Motor neuron (in vitro differentiated cells): ENCODE measurements around the gene S100A1. TPM values are rescaled to one million over a fixed set of nuclear protein-coding genes. Genes with fewer than 3 reads are reported as not detected.
"Not testable (repeated sequence)": the region's sequence is repeated elsewhere in the genome, so short reads cannot be mapped to it uniquely, and the experiment has no call there.

Source experiments
- ATAC-seq, 8 experiments: fragments of 200-7000 bp; cut with Tn5 transposase; replicated peaks in 6 of 8; 2 replicates each; pipeline ENCODE4 v1.8.0; 2021; ENCODE audit warnings: mild to moderate bottlenecking in 8 of 8, moderate library complexity in 8 of 8
- H3K27ac ChIP-seq, 2 donors: fragments of 250-450 bp; sonication (Bioruptor Pico); 2 replicates each; pipeline ENCODE4 v1.9.0; 2021; ENCODE audit warnings: antibody characterized with exemption in 2 of 2, mild to moderate bottlenecking in 2 of 2, moderate library complexity in 1 of 2
- H3K4me1 ChIP-seq, 2 donors: fragments of 250-450 bp; sonication (Bioruptor Pico); replicated peaks in 1 of 2; 2 replicates each; pipeline ENCODE4 v1.6.1; 2021; ENCODE audit warnings: antibody characterized with exemption in 2 of 2, mild to moderate bottlenecking in 2 of 2, moderate library complexity in 1 of 2
- H3K4me3 ChIP-seq, 5 donors: fragments of 250-450 bp; sonication (Bioruptor Pico); 2 replicates each; pipeline ENCODE4 v1.9.0; 2021; ENCODE audit warnings: antibody characterized with exemption in 5 of 5, mild to moderate bottlenecking in 5 of 5, moderate library complexity in 4 of 5
- WGBS, 10 experiments: fragments of 450-650 bp; shearing (Covaris generic); methylation state at CpG; one replicate each; pipeline ENCODE4 v1.0.0; 2022; 5-methylcytosine and 5-hydroxymethylcytosine counted together
- in situ Hi-C, 9 experiments: fragments of 400-800 bp; cut with MboI; loops; one replicate each; pipeline ENCODE4 v1.15.0; 2021; ENCODE audit warnings: low sequenced_read_pairs in 9 of 9, low pct_unique_long_range_greater_than_20kb in 2 of 9; ENCODE audit not compliant: unreplicated experiment in 9 of 9
- total RNA-seq, 8 experiments: library from RNA; unstranded; fragments of 300-600 nt; gene quantifications; 2 replicates each; pipeline versions ENCODE4 v1.2.3 to v1.2.4, GENCODE V29; 2022

Gene S100A1
- total RNA-seq, 8 experiments from 2014 or later = 0.38 to 3.7 (median 1.5) TPM

DNA sequence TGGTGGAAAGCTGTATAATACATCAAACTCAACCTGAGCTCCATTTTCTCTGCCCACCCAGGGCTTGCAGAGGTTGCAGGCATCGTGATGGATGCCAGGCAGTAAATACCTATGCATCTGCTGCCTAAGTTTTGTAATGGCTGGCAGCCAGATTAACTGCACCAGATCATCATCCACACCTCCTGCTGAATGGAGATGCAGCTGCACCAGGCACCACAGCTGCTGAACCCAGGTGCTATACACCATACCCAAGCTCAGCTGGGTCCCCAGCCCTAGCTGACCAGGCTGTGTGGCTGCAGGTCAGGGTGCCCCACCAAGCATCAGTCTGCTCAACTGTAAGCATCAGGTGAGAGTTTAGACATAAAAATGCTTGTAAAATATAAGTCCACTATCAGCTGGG is 23.5 kb downstream of the S100A1 start:
- in situ Hi-C loops = loop anchor here in 2 of 9 experiments (25.0 kb wide), 2 partner anchors 311 to 336 kb away; partner anchors contain the start of genes CREB3L4 (in 1 of the 2), CRTC2 (in 1 of the 2), JTB (in 1 of the 2) and RAB13 (in 1 of the 2)
- no peak overlapping the region for H3K4me3 ChIP-seq
- H3K4me1 ChIP-seq = no peaks in the 10 kb centered on the region
- H3K27ac ChIP-seq = no peak overlapping the region
- 0 to 100% methylated on average over 1 of the region's 1 CpG; no CpG with 5 or more reads in 8 of the 10 experiments for WGBS, 10 experiments
- no peak for ATAC-seq

DNA sequence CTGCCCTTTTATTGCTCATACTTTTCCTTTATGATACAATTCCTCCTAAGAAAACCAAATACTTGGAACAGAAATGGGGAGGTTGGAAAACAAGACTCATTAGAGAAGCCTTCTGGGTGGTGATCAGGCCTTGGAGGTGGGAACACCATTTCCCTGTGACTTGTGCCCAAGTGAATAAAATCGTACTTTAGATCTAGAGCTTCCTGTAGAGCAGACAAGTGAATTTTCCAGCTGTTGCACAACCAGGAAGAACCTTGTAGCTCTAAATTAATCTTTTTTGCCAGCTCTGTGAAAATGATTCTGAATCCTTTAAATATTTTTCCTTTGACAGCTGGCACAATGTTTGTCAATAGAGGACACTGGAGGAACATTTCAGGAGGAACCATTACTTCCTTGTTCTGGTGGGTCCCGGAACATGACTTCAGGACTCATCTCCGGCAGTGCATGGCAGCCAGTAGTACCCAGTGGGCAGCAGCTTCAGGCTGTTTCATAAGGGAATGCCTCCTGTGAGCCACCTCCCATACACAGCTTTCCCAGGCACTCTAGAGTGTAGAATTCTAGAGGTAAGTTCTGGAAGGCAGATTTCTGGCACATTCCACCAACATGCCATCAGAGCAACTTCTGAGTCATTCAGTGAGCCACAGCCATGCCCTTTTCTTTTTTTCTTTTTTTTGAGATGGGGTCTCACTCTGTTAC is 24.7 kb downstream of the S100A1 start:
- whole genome bisulfite sequencing, 10 experiments = 0 to 100% (median 82%) methylated on average over 1 to 3 of the region's 3 CpGs; no CpG with 5 or more reads in 1 of the 10 experiments
- Histone ChIP-seq H3K27ac (no peak overlapping the region), H3K4me1 (no peaks in the 10 kb centered on the region), H3K4me3 (no peak overlapping the region)
- ATAC-seq = no peak
- in situ Hi-C loops = loop anchor here in 2 of 9 experiments (25.0 kb wide), 2 partner anchors 309 to 334 kb away; partner anchors contain the start of genes CREB3L4 (in 1 of the 2), CRTC2 (in 1 of the 2), JTB (in 1 of the 2) and RAB13 (in 1 of the 2)

DNA sequence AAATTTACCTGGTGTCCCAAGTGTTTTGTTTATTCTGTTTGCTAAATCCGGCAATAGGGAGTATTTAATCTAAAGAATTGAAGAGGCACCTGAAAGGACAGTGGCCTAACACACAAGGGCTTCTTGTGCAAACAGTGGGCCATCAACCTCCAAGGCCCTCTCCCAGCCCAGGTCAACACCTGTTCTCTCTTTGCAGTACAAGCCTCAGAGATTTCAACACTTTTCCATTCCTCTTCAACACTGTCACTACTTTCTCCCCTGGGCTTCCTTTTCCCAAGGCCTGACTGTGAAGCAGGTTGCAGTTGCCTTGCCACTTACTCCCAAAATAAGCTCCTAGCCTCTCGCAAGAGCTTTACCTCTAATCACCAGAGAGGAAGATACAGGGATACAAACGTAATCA is 27.1 kb downstream of the S100A1 start:
- Histone ChIP-seq H3K4me1 (peaks cover 8 to 9% of the 10 kb centered on the region in 2 donors), H3K4me3 (no peak overlapping the region), H3K27ac (no peak overlapping the region)
- WGBS, 10 experiments = 75 to 100% (median 83%) methylated on average over 1 to 3 of the region's 3 CpGs; no CpG with 5 or more reads in 1 of the 10 experiments
- in situ Hi-C loops = loop anchor here in 2 of 9 experiments (25.0 kb wide), 2 partner anchors 307 to 332 kb away; partner anchors contain the start of genes CREB3L4 (in 1 of the 2), CRTC2 (in 1 of the 2), JTB (in 1 of the 2) and RAB13 (in 1 of the 2)
- no peak for ATAC-seq

DNA sequence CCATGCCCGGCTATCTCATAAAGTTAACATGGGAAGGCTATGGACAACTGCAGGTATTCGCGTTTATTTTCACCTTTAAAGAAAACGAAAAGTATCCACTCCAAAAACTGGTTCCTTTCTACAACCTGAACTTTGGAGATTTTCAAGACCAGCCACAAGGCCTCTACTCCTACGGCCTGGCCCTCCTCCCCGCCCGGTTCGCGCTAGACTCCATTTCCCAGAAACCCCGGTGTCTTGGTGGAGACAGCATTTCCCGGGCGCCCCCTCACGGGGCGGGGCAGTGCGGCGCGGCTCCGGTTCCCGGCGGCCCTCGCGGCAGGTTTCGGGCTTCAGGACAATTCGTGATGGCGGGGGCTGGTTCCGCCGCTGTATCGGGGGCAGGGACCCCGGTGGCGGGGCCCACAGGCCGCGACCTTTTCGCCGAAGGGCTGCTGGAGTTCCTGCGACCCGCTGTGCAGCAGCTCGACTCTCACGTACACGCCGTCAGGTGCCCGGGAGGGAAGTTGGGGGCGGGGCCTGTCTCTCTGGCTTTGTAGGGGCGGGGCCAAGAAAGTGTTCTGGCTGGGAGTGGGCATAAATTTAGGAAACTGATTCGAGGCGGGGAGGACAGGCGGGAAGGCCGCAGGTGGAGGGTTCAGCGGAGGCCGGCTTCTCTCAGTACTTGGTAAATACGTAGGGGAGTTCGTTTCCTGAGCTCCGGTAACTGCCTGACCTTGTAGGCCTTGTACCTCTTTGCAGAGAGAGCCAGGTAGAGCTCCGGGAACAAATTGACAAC is 30.4 kb downstream of the S100A1 start, which contains the start of gene SNAPIN:
Gene SNAPIN (plus strand): TSS at position 304 of the 775 bp plus-strand sequence. CDS start 41 bp downstream, at position 345.
- peak; percentile 88 to 98 (median 96) for ATAC-seq
- H3K27ac ChIP-seq = peak within 1 kb of the TSS; percentile 78 to 89
- H3K4me3 ChIP-seq = peak within 1 kb of the TSS; percentile 85 to 91 (median 86)
- peaks cover 8 to 17% of the 10 kb centered on the region in 2 donors for H3K4me1 ChIP-seq
- in situ Hi-C loops = loop anchor here in 2 of 9 experiments (25.0 kb wide), 2 partner anchors 304 to 329 kb away; partner anchors contain the start of genes CREB3L4 (in 1 of the 2), CRTC2 (in 1 of the 2), JTB (in 1 of the 2) and RAB13 (in 1 of the 2)
- WGBS, 10 experiments = 0 to 23% (median 13%) methylated on average over 3 to 30 of the region's 53 CpGs; no CpG with 5 or more reads in 1 of the 10 experiments

DNA sequence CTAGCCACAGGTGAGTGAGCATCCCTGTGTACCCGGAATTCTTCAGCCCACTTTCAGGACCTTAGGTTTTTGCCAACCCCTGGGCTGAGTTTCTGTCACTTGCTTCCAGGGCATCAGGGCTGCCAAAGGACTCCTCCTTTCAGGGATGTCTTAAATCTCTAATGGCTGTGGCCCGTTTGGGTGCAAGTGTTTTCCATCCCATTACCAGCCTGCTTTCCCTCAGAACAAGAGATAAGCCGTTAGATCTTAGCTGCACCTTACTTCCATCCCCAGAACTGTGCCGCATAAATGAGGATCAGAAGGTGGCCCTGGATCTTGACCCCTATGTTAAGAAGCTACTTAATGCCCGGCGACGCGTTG is 30.9 kb downstream of the S100A1 start:
- Histone ChIP-seq H3K4me3 (peak overlapping the region; percentile 85 to 91 (median 86)), H3K27ac (peak overlapping the region in 1 of 2 donors; percentile 89), H3K4me1 (peaks cover 8 to 17% of the 10 kb centered on the region in 2 donors)
- ATAC-seq = no peak
- 0 to 87% (median 24%) methylated on average over 1 to 7 of the region's 8 CpGs; no CpG with 5 or more reads in 1 of the 10 experiments for whole genome bisulfite sequencing, 10 experiments
- in situ Hi-C loops = loop anchor here in 2 of 9 experiments (25.0 kb wide), 2 partner anchors 303 to 328 kb away; partner anchors contain the start of genes CREB3L4 (in 1 of the 2), CRTC2 (in 1 of the 2), JTB (in 1 of the 2) and RAB13 (in 1 of the 2)

DNA sequence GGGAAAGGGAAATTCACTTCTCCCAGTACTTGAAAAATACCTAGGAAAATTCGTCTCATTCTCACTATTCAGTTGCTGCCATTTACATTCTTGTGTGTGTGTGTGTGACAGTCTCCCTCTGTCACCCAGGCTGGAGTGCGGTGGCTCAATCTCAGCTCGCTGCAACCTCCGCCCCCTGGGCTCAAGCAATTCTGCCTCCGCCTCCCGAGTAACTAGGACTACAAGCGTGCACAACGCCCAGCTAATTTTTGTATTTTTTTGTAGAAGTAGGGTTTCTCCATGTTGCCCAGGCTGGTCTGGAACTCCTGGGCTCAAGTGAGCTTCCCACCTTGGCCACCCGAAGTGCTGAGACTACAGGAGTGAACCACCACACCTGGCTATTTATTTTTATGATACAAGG is 31.4 kb downstream of the S100A1 start:
- ATAC-seq = no peak
- Histone ChIP-seq H3K4me3 (peak overlapping the region; percentile 85 to 91 (median 86)), H3K4me1 (peaks cover 8 to 17% of the 10 kb centered on the region in 2 donors), H3K27ac (no peak overlapping the region)
- 54 to 90% (median 69%) methylated on average over 2 to 9 of the region's 9 CpGs; no CpG with 5 or more reads in 3 of the 10 experiments for WGBS, 10 experiments
- in situ Hi-C loops = loop anchor here in 2 of 9 experiments (25.0 kb wide), 2 partner anchors 303 to 328 kb away; partner anchors contain the start of genes CREB3L4 (in 1 of the 2), CRTC2 (in 1 of the 2), JTB (in 1 of the 2) and RAB13 (in 1 of the 2)

DNA sequence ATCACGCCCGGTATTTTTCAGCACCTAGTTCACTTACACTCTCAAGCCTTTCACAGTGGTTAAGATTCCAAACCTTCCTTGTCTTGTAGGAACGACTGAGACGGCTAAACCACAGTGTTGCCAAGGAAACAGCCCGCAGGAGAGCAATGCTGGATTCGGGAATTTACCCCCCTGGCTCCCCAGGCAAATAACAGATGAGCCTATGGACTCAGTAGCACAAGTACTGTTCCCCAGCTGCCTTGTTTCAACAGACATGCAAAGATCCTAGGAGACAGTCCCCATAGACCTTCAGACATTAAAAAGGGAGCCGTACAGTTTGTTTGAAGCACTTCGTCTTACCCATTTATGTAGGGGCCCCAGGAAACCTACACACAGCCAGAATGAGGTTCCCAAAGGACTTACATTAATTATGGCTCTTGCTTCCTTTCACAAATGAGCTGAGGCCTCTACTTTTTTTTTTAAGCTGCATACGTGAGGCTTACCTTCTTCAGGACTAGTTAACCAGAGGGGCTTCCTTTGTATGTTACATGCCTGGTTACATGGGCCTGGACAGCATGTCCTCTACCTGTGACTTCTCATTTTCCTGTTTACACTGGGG is 33.0 kb downstream of the S100A1 start:
- Histone ChIP-seq H3K4me1 (peaks cover 8 to 17% of the 10 kb centered on the region in 2 donors), H3K27ac (no peak overlapping the region), H3K4me3 (no peak overlapping the region)
- 54 to 69% (median 66%) methylated on average over 4 to 9 of the region's 9 CpGs; no CpG with 5 or more reads in 3 of the 10 experiments for WGBS, 10 experiments
- in situ Hi-C loops = loop anchor here in 2 of 9 experiments (25.0 kb wide), 2 partner anchors 301 to 326 kb away; partner anchors contain the start of genes CREB3L4 (in 1 of the 2), CRTC2 (in 1 of the 2), JTB (in 1 of the 2) and RAB13 (in 1 of the 2)
- peak in 2 of 8 experiments; percentile 2 to 71 for ATAC-seq

DNA sequence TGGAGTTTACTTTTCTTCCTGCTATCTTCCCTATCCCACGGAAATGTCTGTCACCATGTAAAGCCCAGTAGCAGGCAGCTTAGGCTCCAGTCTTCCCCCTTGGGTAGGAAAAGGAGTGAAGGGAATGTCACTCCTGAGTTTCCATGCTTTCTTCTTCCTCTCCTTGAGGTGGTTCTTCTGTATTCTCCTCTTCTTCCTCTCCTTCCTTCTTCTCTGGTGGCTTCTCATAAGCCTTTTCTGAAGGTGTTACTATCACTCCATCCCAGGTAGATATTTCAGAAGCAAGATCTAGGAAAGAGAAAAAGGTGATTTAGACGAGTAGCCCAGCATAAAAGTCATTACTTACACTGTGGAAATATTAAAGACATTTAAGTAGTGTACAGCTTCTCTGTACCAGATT is 34.0 kb downstream of the S100A1 start:
- in situ Hi-C loops = loop anchor here in 2 of 9 experiments (25.0 kb wide), 2 partner anchors 300 to 325 kb away; partner anchors contain the start of genes CREB3L4 (in 1 of the 2), CRTC2 (in 1 of the 2), JTB (in 1 of the 2) and RAB13 (in 1 of the 2)

DNA sequence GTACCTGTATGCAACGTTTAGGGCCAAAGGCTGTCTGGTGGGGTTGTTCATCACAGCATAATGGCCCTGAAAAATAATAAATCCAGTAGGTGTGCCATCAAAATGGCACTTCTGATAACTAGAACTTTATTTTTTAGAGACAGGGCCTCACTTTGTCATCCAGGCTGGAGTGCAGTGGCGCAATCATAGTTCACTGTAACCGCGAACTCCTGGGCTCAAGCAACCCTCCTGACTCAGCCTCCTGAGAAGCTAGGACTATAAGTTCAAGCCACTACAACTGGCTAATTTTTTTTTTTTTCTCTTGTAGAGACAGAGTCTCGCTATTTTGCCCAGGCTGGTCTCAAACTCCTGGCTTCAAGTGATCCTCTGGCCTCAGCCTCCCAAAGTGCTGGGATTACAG is 35.0 kb downstream of the S100A1 start:
- ATAC-seq = no peak
- no peak overlapping the region for H3K4me3 ChIP-seq
- H3K27ac ChIP-seq = no peak overlapping the region
- 70 to 100% (median 98%) methylated on average over 1 to 5 of the region's 5 CpGs; no CpG with 5 or more reads in 1 of the 10 experiments for WGBS, 10 experiments
- in situ Hi-C loops = loop anchor here in 2 of 9 experiments (25.0 kb wide), 2 partner anchors 299 to 324 kb away; partner anchors contain the start of genes CREB3L4 (in 1 of the 2), CRTC2 (in 1 of the 2), JTB (in 1 of the 2) and RAB13 (in 1 of the 2)
- peaks cover 8 to 16% of the 10 kb centered on the region in 2 donors for H3K4me1 ChIP-seq

More for the DNA sequence above, 34.0 kb downstream of the S100A1 start:
- Histone ChIP-seq H3K4me3 (no peak overlapping the region), H3K27ac (no peak overlapping the region), H3K4me1 (peaks cover 8 to 17% of the 10 kb centered on the region in 2 donors)
- WGBS, 10 experiments = 29 to 100% (median 100%) methylated on average over 1 to 2 of the region's 2 CpGs; no CpG with 5 or more reads in 1 of the 10 experiments
- no peak for ATAC-seq

DNA sequence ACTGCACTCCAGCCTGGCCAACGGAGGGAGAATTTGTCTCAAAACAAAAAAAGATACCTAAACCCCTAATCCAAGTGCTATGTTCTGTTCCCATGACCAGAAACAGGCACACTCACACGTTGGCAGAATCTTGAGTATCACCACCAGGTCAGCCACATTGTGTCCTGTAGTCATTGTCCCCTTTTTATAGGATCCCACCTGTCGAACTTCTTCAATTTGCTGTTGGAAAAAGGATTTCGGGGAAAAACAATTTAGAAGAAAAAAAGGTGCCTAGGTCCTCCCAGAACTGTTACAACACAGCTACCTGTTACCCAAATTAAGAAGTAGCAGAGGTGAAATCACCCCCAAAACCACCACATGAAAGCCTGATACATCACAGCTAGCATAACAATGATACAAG is 39.2 kb downstream of the S100A1 start:
- ATAC-seq = no peak
- H3K4me1 ChIP-seq = peaks cover 8 to 9% of the 10 kb centered on the region in 2 donors
- in situ Hi-C loops = loop anchor here in 2 of 9 experiments (25.0 kb wide), 2 partner anchors 295 to 320 kb away; partner anchors contain the start of genes CREB3L4 (in 1 of the 2), CRTC2 (in 1 of the 2), JTB (in 1 of the 2) and RAB13 (in 1 of the 2)
- WGBS, 10 experiments = 79 to 100% (median 95%) methylated on average over 1 to 4 of the region's 4 CpGs; no CpG with 5 or more reads in 1 of the 10 experiments
- H3K4me3 ChIP-seq = no peak overlapping the region
- H3K27ac ChIP-seq = no peak overlapping the region

DNA sequence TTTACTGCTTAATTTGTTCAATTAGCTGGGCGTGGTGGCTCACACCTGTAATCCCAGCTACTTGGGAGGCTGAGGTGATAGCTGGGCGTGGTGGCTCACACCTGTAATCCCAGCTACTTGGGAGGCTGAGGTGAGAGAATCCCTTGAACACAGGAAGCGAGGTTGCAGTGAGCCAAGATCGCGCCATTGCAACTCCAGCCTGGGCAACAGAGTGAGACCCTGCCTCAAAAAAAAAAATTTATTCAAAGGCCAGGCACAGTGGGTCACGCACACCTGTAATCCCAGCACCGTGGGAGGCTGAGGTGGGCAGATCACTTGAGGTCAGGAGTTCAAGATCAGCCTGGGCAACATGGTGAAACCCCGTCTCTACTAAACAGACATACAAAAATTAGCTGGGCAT is 40.4 kb downstream of the S100A1 start:
- not testable (repeated sequence) for ATAC-seq, H3K4me3 ChIP-seq, H3K4me1 ChIP-seq, H3K27ac ChIP-seq
- in situ Hi-C loops = loop anchor here in 2 of 9 experiments (25.0 kb wide), 2 partner anchors 294 to 319 kb away; partner anchors contain the start of genes CREB3L4 (in 1 of the 2), CRTC2 (in 1 of the 2), JTB (in 1 of the 2) and RAB13 (in 1 of the 2)
- WGBS, 10 experiments = 90 to 100% (median 100%) methylated on average over 1 to 7 of the region's 8 CpGs; no CpG with 5 or more reads in 2 of the 10 experiments
